NCI-H1092 (cell line): ENCODE data around the gene TTLL13.

Experiments
- DNase-seq: peaks from one replicate; lab custom pipeline; 2025; lab: John Stamatoyannopoulos, UW

Gene TTLL13

DNA sequence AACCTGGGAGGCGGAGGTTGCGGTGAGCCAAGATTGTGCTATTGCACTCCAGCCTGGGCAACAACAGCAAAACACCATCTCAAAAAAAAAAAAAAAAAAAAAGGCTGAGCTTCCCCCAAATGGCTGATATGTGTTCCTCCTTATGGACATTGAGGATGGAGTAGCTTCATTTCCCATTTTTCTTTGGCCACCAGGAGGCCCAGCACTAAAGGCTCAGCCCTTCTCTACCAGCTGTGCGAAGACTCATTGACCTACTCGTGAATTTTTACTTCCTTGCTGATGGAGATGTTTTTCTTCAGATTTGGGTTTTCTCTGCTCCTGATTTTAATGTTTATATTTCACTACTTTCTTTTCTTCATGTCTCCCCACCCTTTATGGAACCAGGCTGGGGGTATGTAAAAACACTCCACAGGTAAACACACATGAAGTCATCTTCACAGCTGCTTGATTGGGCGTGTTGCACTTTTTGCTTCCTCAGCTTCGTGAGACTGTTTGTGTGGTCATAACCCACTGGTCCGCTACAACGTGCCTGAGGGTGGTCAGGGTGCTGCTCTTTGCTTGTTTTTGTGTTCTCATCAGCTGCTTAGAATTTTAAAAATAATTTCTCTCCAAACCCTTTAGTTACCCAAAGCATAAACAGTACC is 34.7 kb upstream of the TTLL13 start:
- DNase-seq: no peak

- no peak for DNase-seq
These were observed 31.5 kb upstream of the TTLL13 start for GRCh38 chr15:90217671-90218394.

DNA sequence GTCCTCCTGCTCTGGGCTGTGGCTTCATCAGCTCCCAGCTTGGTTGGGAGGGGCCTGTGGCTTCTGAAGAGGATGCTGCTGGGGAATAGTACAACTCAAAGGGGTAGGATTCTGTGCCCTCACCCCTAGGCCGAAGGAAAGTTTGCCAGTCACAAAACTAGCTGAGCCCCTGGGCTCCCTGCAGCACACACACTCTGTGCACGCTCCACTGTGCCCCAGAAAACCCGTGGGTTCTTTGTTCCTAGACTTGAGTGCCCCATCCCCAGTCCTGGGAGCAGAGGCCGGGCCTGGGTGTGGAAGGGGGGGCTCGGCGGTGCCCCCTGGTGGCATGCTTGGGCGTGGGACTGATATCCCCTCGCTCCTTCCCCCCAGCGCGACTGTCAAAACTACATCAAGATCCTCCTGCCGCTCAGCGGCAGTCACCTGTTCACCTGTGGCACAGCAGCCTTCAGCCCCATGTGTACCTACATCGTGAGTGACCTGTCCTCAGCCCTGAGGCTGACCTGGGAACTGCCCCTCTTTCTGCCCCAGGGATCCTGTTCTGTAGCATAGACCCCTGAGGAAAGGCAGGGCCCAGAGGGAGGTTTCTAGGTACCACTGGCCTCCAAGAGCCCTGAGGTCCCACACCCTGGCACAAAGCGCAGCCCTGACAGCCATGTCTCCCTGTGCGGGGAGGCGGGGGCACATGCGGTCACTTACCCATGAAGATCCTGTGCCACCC is 29.8 kb upstream of the TTLL13 start:
- no peak for DNase-seq

GRCh38 chr15:90221246-90221900 is 28.0 kb upstream of the TTLL13 start:
- no peak for DNase-seq

DNA sequence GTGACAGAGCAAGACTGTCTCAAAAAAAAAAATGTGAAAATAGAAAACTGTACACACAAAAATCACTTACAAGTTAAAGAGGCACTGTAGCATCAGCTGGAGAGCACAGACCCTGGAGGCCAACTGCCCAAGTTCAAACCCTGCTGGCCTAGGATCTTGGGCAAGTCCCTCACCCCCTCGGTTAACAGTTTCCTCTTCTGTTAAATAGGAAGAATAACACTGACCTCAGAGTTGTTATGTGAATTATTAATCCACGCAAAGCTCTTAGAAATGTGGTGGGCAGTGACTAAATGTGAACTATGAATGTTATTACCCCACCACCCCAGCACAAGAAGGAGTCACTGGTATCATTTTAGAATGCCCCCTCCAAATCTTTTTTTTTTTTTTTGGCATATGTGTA is 26.8 kb upstream of the TTLL13 start:
- DNase-seq: no peak

GRCh38 chr15:90223441-90224165 is 25.8 kb upstream of the TTLL13 start:
- no peak for DNase-seq

DNA sequence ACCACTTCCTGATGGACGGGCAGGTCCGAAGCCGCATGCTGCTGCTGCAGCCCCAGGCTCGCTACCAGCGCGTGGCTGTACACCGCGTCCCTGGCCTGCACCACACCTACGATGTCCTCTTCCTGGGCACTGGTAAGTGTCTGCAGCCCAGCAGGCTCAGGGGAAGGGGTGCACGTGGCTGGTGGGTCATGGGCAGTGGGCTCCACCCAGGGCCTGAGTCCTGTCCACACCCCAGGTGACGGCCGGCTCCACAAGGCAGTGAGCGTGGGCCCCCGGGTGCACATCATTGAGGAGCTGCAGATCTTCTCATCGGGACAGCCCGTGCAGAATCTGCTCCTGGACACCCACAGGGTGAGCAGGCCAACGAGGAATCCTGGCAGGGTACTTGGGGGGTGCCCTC is 24.3 kb upstream of the TTLL13 start:
- no peak for DNase-seq

DNA sequence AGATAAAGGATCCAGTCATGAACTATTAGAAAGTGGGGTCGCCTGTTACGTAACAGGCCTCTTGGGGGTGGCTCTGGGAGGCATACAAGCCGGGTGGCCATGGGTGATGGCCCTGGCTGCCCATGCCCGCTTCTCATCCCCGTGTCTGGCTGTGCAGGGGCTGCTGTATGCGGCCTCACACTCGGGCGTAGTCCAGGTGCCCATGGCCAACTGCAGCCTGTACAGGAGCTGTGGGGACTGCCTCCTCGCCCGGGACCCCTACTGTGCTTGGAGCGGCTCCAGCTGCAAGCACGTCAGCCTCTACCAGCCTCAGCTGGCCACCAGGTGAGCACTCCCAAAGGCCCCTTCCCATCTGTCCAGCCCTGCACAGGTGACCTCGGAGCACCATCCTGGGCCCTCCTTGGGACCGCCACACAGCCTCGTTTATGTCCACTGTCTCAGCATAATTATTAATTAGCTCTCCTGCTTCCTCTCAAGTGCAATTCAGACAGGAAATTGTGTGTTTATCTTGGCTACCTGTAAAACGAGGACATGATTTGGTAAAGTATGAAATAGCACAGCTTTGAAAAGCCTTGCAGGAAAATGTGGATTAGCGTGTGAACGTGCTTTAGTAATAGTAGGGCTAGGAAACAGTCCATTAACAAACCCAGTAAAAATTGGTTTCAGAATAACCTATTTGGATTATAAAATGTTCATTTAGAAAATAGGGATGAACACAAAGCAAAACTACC is 23.7 kb upstream of the TTLL13 start:
- DNase-seq: peak; percentile 29

GRCh38 chr15:90227336-90227735 is 22.0 kb upstream of the TTLL13 start:
- DNase-seq: no peak

GRCh38 chr15:90227816-90228772 is 21.3 kb upstream of the TTLL13 start:
- DNase-seq: no peak

GRCh38 chr15:90228960-90229359 is 20.4 kb upstream of the TTLL13 start:
- DNase-seq: no peak

- DNase-seq: no peak
These were observed 19.3 kb upstream of the TTLL13 start for GRCh38 chr15:90230071-90230494.

DNA sequence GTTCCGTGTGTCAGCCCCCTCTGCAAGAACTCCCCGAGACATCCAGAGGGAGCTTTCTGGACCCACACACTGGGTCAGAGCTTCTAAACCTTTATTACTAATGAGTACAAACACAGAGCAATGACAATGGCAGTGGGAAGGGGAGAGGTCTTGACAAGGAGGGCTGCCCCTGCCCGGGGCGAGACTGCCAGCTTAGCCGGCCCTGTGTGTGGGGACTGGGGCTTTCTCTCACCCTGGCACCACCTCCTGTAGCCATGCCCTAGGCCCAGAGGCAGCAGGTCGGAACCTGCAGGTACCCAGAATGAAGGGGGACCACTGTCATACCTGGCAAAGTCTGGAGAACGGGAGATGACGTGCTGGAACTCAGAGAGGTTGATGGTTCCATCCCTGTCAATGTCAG is 18.7 kb upstream of the TTLL13 start:
- DNase-seq: no peak

- DNase-seq: no peak
These were observed 18.0 kb upstream of the TTLL13 start for GRCh38 chr15:90231028-90232017.

- no peak for DNase-seq
These were observed 17.2 kb upstream of the TTLL13 start for GRCh38 chr15:90232196-90232595.

GRCh38 chr15:90232941-90233386 is 16.4 kb upstream of the TTLL13 start:
- DNase-seq: no peak

DNA sequence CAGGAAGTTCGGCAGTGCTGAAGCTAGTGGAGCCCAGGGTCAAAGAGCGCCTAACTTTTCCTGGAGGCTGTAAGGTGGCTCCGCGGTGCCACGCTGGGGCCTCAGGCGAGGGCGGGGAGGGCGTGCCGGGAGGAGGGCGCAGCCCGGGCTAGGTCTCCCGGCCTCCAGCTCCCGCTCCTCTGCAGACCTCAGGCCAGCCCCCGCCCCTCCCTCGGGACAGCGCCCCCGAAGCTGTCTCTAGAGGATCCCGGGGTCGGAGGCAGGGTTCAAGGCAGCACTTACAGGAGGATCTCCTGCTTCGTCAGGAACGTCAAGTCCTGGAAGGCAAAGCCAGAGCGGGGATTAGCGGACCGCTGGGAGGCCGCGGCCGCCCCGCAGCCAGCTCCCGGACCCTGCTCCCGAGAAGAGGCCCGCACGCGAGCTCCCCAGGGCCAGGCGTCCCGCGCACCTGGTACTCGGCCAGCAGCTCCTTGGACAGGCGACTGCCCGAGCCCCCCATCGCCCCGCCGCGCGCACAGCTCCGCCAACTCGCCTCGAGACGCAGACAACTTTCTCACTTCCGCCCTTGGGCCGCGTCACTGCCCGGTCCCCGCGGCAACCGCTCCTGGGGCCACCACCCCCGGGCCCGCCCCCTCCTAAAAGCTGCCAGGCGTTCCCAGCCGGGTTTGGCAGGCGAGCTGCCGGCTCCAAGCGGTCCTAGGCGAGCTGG is 15.8 kb upstream of the TTLL13 start, which contains the start of gene CIB1:
Gene CIB1 (minus strand): TSS at position 555 of the 709 bp plus-strand sequence. CDS start 56 bp downstream, at position 499.
- DNase-seq: no peak
